H1 (cell line): Measurements from ENCODE around the gene COL4A1. TPM values are rescaled to one million over a fixed set of nuclear protein-coding genes. Genes with fewer than 3 reads are reported as not detected.

Source experiments
- SRF ChIP-seq: IDR thresholded peaks from 2 replicates; pipeline ENCODE4 v1.6.1; 2011; ENCODE audit warnings: mild to moderate bottlenecking, low read depth, low read length, moderate library complexity
- TAF1 ChIP-seq: IDR thresholded peaks from 2 replicates; pipeline ENCODE4 v1.6.1; 2011; ENCODE audit warnings: mild to moderate bottlenecking, low read depth, low read length
- polyA plus RNA-seq, 7 experiments: library from polyadenylated mRNA; depleted of rRNA in 3 of 7; stranded (reverse) in 5 of 7; unstranded in 2 of 7; fragments of >200 nt in 5 of 7; fragments of 200-250 nt in 2 of 7; gene quantifications; 1 replicate in 5 of 7; 2 replicates in 1 of 7; 4 replicates in 1 of 7; pipeline versions ENCODE4 v1.2.1 to v1.2.3, GENCODE V29; 2011 to 2013; ENCODE audit warnings: missing spikeins in 2 of 7, mixed read lengths in 2 of 7
- total RNA-seq: library from RNA; stranded (reverse); fragmentation: NEBNext Ultra II Directional; extraction: Animal tissue kit (Norgen Biotek cat#: 25700); gene quantifications from 2 replicates; pipeline ENCODE4 v1.2.1, GENCODE V29; 2021

Gene COL4A1
- total and polyA plus RNA-seq, 2 of the 8 experiments (the other 6 are each of a cell fraction or from before 2014, with no cell fraction given) = 30.7 to 82.0 TPM

- no peak for TF ChIP-seq SRF
- no peak for TF ChIP-seq TAF1
These were observed 91.4 kb downstream of the COL4A1 start (continued) for GRCh38 chr13:110215606-110216005.
